OCI-LY1 (cell line): ENCODE data around the gene CFAP46.

Experiments
- H2AFZ ChIP-seq: fragments of 200-600 bp; sonication (generic), shearing (Covaris generic); 2 replicates; pipeline ENCODE4 v1.6.0; 2014; ENCODE audit warnings: antibody characterized with exemption, mild to moderate bottlenecking, low read length
- H3F3A ChIP-seq: fragments of 200-600 bp; sonication (generic), shearing (Covaris generic); 2 replicates; pipeline ENCODE4 v1.6.0; 2014; ENCODE audit warnings: mild to moderate bottlenecking, antibody characterized with exemption, low read length, moderate library complexity; ENCODE audit not compliant: insufficient read depth
- H3K27ac ChIP-seq: fragments of 200-600 bp; sonication (generic); 2 replicates; pipeline ENCODE4 v1.5.1; 2014; ENCODE audit warnings: low read length, mixed run types, mild to moderate bottlenecking, low read depth; ENCODE audit not compliant: poor library complexity, severe bottlenecking
- H3K27me3 ChIP-seq: fragments of 200-600 bp; sonication (generic); 2 replicates; pipeline ENCODE4 v1.6.0; 2014; ENCODE audit warnings: antibody characterized with exemption, mild to moderate bottlenecking, low read length, moderate library complexity; ENCODE audit not compliant: insufficient read depth
- H3K36me3 ChIP-seq: fragments of 200-600 bp; sonication (generic); 2 replicates; pipeline ENCODE4 v1.6.1; 2014; ENCODE audit warnings: mild to moderate bottlenecking, antibody characterized with exemption, low read length, moderate library complexity, mixed read lengths; ENCODE audit not compliant: insufficient read depth
- H3K4me1 ChIP-seq: fragments of 200-600 bp; sonication (generic); 2 replicates; pipeline ENCODE4 v1.5.1; 2014; ENCODE audit warnings: mild to moderate bottlenecking, low read length, moderate library complexity; ENCODE audit not compliant: insufficient read depth, severe bottlenecking
- H3K4me2 ChIP-seq: fragments of 200-600 bp; sonication (generic), shearing (Covaris generic); 2 replicates; pipeline ENCODE4 v1.6.1; 2014; ENCODE audit warnings: low read length
- H3K4me3 ChIP-seq: fragments of 200-600 bp; sonication (generic); 2 replicates; pipeline ENCODE4 v1.5.1; 2014; ENCODE audit warnings: low read length, low read depth, mild to moderate bottlenecking, mixed read lengths; ENCODE audit not compliant: poor library complexity, severe bottlenecking
- H3K79me2 ChIP-seq: fragments of 200-600 bp; shearing (Covaris generic); 2 replicates; pipeline ENCODE4 v1.6.1; 2016; ENCODE audit warnings: mixed run types, low read length, mixed read lengths; ENCODE audit not compliant: insufficient read depth
- H3K9ac ChIP-seq: fragments of 200-600 bp; sonication (generic), shearing (Covaris generic); 2 replicates; pipeline ENCODE4 v1.6.1; 2014; ENCODE audit warnings: mild to moderate bottlenecking, low read length, mixed read lengths
- H3K9me2 ChIP-seq: fragments of 200-600 bp; sonication (generic), shearing (Covaris generic); 2 replicates; pipeline ENCODE4 v1.6.1; 2014; ENCODE audit warnings: low read depth, mild to moderate bottlenecking, low read length, mixed read lengths
- H3K9me3 ChIP-seq: fragments of 200-600 bp; shearing (Covaris generic); 2 replicates; pipeline ENCODE4 v1.6.1; 2014; ENCODE audit warnings: low read length, mixed read lengths
- H4K20me1 ChIP-seq: fragments of 200-600 bp; sonication (generic), shearing (Covaris generic); 2 replicates; pipeline ENCODE4 v1.6.0; 2016; ENCODE audit warnings: mild to moderate bottlenecking, low read length; ENCODE audit not compliant: insufficient read depth
- EZH2 ChIP-seq: fragments of 200-600 bp; sonication (generic), shearing (Covaris generic); IDR thresholded peaks from 2 replicates; pipeline ENCODE4 v1.8.0; 2017; ENCODE audit warnings: borderline replicate concordance, mixed run types, mild to moderate bottlenecking, antibody characterized with exemption, low read length, moderate library complexity, mixed read lengths
- TF ChIP-seq, protein P1 (sequence below): fragments of 200-600 bp; sonication (generic), shearing (Covaris generic); IDR thresholded peaks from 2 replicates; pipeline ENCODE4 v1.5.1; 2017; ENCODE audit warnings: mild to moderate bottlenecking, antibody characterized with exemption, low read length, moderate library complexity, mixed read lengths

CFAP46 gene

DNA sequence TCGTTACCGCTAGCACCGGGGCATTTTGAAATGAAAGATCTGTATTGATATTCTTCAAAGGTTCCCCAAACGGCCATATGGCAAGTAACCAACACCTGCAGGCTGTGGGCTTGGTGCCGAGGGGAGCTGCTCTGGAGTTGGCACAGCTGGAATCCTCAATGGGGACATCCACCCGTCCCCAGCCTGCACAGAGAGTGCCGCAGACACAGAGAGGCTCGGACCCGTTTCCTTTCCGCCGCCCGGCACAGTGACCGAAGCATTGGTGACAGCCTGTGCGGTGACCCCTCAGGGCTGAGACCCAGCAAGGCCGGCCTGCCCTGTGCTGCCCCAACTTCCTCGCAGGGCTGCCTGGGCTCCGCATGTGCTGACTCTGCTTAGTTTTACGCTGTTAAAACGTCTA is 4.5 kb downstream of the CFAP46 start:
- H3K9me3 ChIP-seq, result no peaks in the 10 kb centered on the region
- H3K9ac ChIP-seq, result no peak overlapping the region
- H3K79me2 ChIP-seq, result no peaks in the 10 kb centered on the region
- H4K20me1 ChIP-seq, result no peaks in the 10 kb centered on the region
- H3K27ac ChIP-seq, result no peak overlapping the region
- no peaks in the 10 kb centered on the region for H3K36me3 ChIP-seq
- no peak overlapping the region for H3K4me3 ChIP-seq
- no peaks in the 10 kb centered on the region for H3F3A ChIP-seq
- no peaks in the 10 kb centered on the region for H3K4me1 ChIP-seq
- no peaks in the 10 kb centered on the region for H3K27me3 ChIP-seq
- TF ChIP-seq, protein P1, sequence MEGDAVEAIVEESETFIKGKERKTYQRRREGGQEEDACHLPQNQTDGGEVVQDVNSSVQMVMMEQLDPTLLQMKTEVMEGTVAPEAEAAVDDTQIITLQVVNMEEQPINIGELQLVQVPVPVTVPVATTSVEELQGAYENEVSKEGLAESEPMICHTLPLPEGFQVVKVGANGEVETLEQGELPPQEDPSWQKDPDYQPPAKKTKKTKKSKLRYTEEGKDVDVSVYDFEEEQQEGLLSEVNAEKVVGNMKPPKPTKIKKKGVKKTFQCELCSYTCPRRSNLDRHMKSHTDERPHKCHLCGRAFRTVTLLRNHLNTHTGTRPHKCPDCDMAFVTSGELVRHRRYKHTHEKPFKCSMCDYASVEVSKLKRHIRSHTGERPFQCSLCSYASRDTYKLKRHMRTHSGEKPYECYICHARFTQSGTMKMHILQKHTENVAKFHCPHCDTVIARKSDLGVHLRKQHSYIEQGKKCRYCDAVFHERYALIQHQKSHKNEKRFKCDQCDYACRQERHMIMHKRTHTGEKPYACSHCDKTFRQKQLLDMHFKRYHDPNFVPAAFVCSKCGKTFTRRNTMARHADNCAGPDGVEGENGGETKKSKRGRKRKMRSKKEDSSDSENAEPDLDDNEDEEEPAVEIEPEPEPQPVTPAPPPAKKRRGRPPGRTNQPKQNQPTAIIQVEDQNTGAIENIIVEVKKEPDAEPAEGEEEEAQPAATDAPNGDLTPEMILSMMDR, result no peak
- no peak for TF ChIP-seq EZH2
- H2AFZ ChIP-seq, result no peak overlapping the region
- no peaks in the 10 kb centered on the region for H3K9me2 ChIP-seq
- no peak overlapping the region for H3K4me2 ChIP-seq

DNA sequence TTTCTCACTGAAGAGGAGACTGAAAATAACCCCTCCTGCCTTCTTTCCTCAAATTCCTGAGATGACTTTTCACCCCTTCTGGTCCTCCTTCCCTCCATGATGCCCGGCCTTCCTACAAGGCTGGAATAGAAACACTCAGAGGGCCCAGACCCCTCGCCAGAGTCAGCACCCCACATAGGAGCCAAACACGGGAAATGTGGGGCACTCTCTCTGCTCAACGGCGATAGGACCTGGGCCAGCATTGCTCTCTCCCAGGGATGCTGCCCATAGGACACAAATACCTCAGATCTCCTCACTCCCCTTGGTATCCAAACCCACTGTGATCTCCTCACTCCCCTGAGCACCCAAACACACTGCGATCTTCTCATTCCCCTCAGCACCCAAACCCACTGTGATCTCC is 7.4 kb downstream of the CFAP46 start:
- no peaks in the 10 kb centered on the region for H3K9me3 ChIP-seq
- no peaks in the 10 kb centered on the region for H4K20me1 ChIP-seq
- no peaks in the 10 kb centered on the region for H3K4me1 ChIP-seq
- no peak overlapping the region for H3K4me2 ChIP-seq
- no peaks in the 10 kb centered on the region for H3K9me2 ChIP-seq
- no peak overlapping the region for H3K9ac ChIP-seq
- H3K27ac ChIP-seq, result no peak overlapping the region
- no peaks in the 10 kb centered on the region for H3K27me3 ChIP-seq
- H3K4me3 ChIP-seq, result no peak overlapping the region
- no peak for TF ChIP-seq EZH2
- TF ChIP-seq, protein P1, result no peak
- H3K36me3 ChIP-seq, result no peaks in the 10 kb centered on the region
- no peak overlapping the region for H2AFZ ChIP-seq
- no peaks in the 10 kb centered on the region for H3F3A ChIP-seq
- H3K79me2 ChIP-seq, result no peaks in the 10 kb centered on the region

DNA sequence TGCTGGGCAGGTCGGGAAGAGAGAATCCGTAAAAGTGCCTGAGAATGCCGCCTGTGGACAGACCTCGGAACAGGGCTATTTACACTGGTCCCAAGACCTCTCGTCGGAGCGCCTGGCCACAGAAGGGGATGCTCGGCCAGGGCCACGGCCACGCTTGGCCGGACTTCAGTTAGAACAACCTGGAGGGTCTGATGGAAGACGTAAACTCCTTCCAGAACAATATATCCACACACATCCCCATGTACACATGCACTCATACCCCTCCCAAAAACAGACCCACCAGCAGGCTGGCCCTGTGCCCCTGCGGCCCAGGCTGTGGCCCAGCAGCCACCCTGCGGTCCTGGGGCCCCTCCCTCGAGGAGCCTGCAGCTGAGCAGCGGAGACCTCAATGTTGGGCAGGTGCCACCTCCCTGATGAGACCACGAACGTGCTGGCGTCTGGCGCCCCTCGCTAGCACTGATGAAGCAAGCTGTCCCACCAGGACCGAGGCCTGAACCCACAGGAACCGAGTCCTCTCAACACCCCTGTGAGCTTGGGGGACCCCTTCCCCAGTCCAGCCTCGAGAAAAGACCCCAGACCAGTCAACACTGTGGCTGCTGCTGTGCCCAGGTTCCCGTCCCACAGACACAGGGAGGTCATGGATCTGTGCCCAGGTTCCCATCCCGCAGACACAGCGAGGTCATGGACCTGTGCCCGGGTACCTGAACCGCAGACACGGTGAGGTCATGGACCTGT is 8.9 kb downstream of the CFAP46 start:
- Histone ChIP-seq H2AFZ (no peak overlapping the region), H3K79me2 (no peaks in the 10 kb centered on the region), H3K4me2 (no peak overlapping the region), H3K27ac (no peak overlapping the region), H3K4me1 (no peaks in the 10 kb centered on the region), H3F3A (no peaks in the 10 kb centered on the region), H3K4me3 (no peak overlapping the region), H3K36me3 (no peaks in the 10 kb centered on the region), H4K20me1 (no peaks in the 10 kb centered on the region), H3K27me3 (no peaks in the 10 kb centered on the region), H3K9me3 (no peaks in the 10 kb centered on the region), H3K9me2 (no peaks in the 10 kb centered on the region), H3K9ac (no peak overlapping the region)
- TF ChIP-seq EZH2, result no peak
- TF ChIP-seq, protein P1, result no peak
